ENCODE data around the gene SMIM1.

SMIM1 gene

GRCh38 chr1:3762151-3762872, 10.2 kb upstream of the SMIM1 start:
- H3K4me1 Mint-ChIP-seq: no peaks in the 10 kb centered on the region
- H3K4me3 Mint-ChIP-seq: no peak overlapping the region
- H3K9me3 Mint-ChIP-seq: peaks cover 5% of the 10 kb centered on the region
- H3K27ac Mint-ChIP-seq: no peak overlapping the region
- ATAC-seq (no peak), DNase-seq (ENCODE audit: low spot score in 2 of 2) (no peak)
- H3K36me3 Mint-ChIP-seq: no peaks in the 10 kb centered on the region

GRCh38 chr1:3762873-3763228, 9.7 kb upstream of the SMIM1 start:
- DNase-seq (ENCODE audit: low spot score in 2 of 2): no peak
- ATAC-seq: no peak
- Mint-ChIP-seq H3K27ac (no peak overlapping the region), H3K36me3 (no peaks in the 10 kb centered on the region), H3K4me3 (no peak overlapping the region), H3K4me1 (no peaks in the 10 kb centered on the region), H3K9me3 (peaks cover 5% of the 10 kb centered on the region)

GRCh38 chr1:3763351-3764125, 9.0 kb upstream of the SMIM1 start:
- Mint-ChIP-seq H3K4me1 (no peaks in the 10 kb centered on the region), H3K27ac (no peak overlapping the region), H3K36me3 (no peaks in the 10 kb centered on the region), H3K4me3 (no peak overlapping the region), H3K9me3 (peaks cover 5% of the 10 kb centered on the region)
- ATAC-seq (no peak), DNase-seq (ENCODE audit: low spot score in 2 of 2) (no peak)

- no peaks in the 10 kb centered on the region for H3K9me3 Mint-ChIP-seq
- no peaks in the 10 kb centered on the region for H3K36me3 Mint-ChIP-seq
- DNase-seq (ENCODE audit: low spot score in 2 of 2) (no peak), ATAC-seq (no peak)
- H3K4me3 Mint-ChIP-seq: no peak overlapping the region
- H3K27ac Mint-ChIP-seq: no peak overlapping the region
- H3K4me1 Mint-ChIP-seq: peaks cover 11% of the 10 kb centered on the region
Measured at GRCh38 chr1:3767328-3767925, 5.1 kb upstream of the SMIM1 start.

GRCh38 chr1:3768811-3769390, 3.6 kb upstream of the SMIM1 start:
- no peaks in the 10 kb centered on the region for H3K9me3 Mint-ChIP-seq
- H3K4me1 Mint-ChIP-seq: peaks cover 15% of the 10 kb centered on the region
- no peak overlapping the region for H3K4me3 Mint-ChIP-seq
- H3K36me3 Mint-ChIP-seq: no peaks in the 10 kb centered on the region
- H3K27ac Mint-ChIP-seq: no peak overlapping the region
- no peak for ATAC-seq
- no peak for DNase-seq (ENCODE audit: low spot score in 2 of 2)

- Mint-ChIP-seq H3K9me3 (no peaks in the 10 kb centered on the region), H3K4me1 (peaks cover 15% of the 10 kb centered on the region), H3K4me3 (peak overlapping the region; percentile 76), H3K27ac (no peak overlapping the region), H3K36me3 (no peaks in the 10 kb centered on the region)
- no peak for DNase-seq (ENCODE audit: low spot score in 2 of 2)
- no peak for ATAC-seq
Measured at GRCh38 chr1:3770047-3770765, 2.3 kb upstream of the SMIM1 start.

- no peak for ATAC-seq
- no peaks in the 10 kb centered on the region for H3K9me3 Mint-ChIP-seq
Measured at GRCh38 chr1:3771108-3772026, 1.2 kb upstream of the SMIM1 start.

GRCh38 chr1:3772027-3772714, 378 bp upstream of the SMIM1 start:
- H3K9me3 Mint-ChIP-seq: no peaks in the 10 kb centered on the region
- no peaks in the 10 kb centered on the region for H3K36me3 Mint-ChIP-seq
- H3K4me3 Mint-ChIP-seq: peak overlapping the region; percentile 76
- H3K4me1 Mint-ChIP-seq: peaks cover 22% of the 10 kb centered on the region
- DNase-seq (ENCODE audit: low spot score in 2 of 2) (peak; percentile 71 to 90), ATAC-seq (peak; percentile 79)
- H3K27ac Mint-ChIP-seq: peak overlapping the region; percentile 69

More at GRCh38 chr1:3771108-3772026, 1.2 kb upstream of the SMIM1 start:
- Mint-ChIP-seq H3K27ac (peak overlapping the region; percentile 69), H3K4me3 (peak overlapping the region; percentile 76), H3K4me1 (peaks cover 22% of the 10 kb centered on the region), H3K36me3 (no peaks in the 10 kb centered on the region)
- DNase-seq (ENCODE audit: low spot score in 2 of 2): no peak

- peak overlapping the region; percentile 76 for H3K4me3 Mint-ChIP-seq
- ATAC-seq (no peak), DNase-seq (ENCODE audit: low spot score in 2 of 2) (no peak)
- peaks cover 22% of the 10 kb centered on the region for H3K4me1 Mint-ChIP-seq
- H3K9me3 Mint-ChIP-seq: no peaks in the 10 kb centered on the region
- H3K27ac Mint-ChIP-seq: no peak overlapping the region
- no peaks in the 10 kb centered on the region for H3K36me3 Mint-ChIP-seq
Measured at GRCh38 chr1:3773572-3774275, 1.2 kb downstream of the SMIM1 start.

- Mint-ChIP-seq H3K9me3 (no peaks in the 10 kb centered on the region), H3K4me1 (peaks cover 22% of the 10 kb centered on the region)
- ATAC-seq: no peak
Measured at GRCh38 chr1:3774276-3774945, 1.9 kb downstream of the SMIM1 start.

GRCh38 chr1:3774946-3775489, 2.5 kb downstream of the SMIM1 start:
- Mint-ChIP-seq H3K9me3 (no peaks in the 10 kb centered on the region), H3K4me1 (peaks cover 22% of the 10 kb centered on the region), H3K36me3 (peaks cover 10% of the 10 kb centered on the region), H3K4me3 (no peak overlapping the region), H3K27ac (no peak overlapping the region)
- no peak for DNase-seq (ENCODE audit: low spot score in 2 of 2)
- no peak for ATAC-seq

More at GRCh38 chr1:3774276-3774945, 1.9 kb downstream of the SMIM1 start:
- no peak overlapping the region for H3K27ac Mint-ChIP-seq
- no peak for DNase-seq (ENCODE audit: low spot score in 2 of 2)
- peaks cover 4% of the 10 kb centered on the region for H3K36me3 Mint-ChIP-seq
- no peak overlapping the region for H3K4me3 Mint-ChIP-seq

GRCh38 chr1:3775490-3776230, 3.1 kb downstream of the SMIM1 start:
- ATAC-seq: peak; percentile 65
- H3K9me3 Mint-ChIP-seq: no peaks in the 10 kb centered on the region
- no peak overlapping the region for H3K27ac Mint-ChIP-seq

More at GRCh38 chr1:3775490-3776230, 3.1 kb downstream of the SMIM1 start:
- no peak for DNase-seq (ENCODE audit: low spot score in 2 of 2)
- H3K4me1 Mint-ChIP-seq: peaks cover 19% of the 10 kb centered on the region
- H3K36me3 Mint-ChIP-seq: peaks cover 16% of the 10 kb centered on the region
- H3K4me3 Mint-ChIP-seq: no peak overlapping the region

Measured in stimulated activated effector memory CD8-positive, alpha-beta T cell treated with anti-CD3 and anti-CD28 coated beads, Interleukin-12 subunit alpha, Interleukin-12 subunit beta, amount 100 ng/mL, for 72 hours (primary cell).